ENCODE data around the gene DGCR6L. TPM values are rescaled to one million over a fixed set of nuclear protein-coding genes. Genes with fewer than 3 reads are reported as not detected.

The DGCR6L gene
- total RNA-seq, 1 experiment from 2014 or later: 37.4 TPM

DNA sequence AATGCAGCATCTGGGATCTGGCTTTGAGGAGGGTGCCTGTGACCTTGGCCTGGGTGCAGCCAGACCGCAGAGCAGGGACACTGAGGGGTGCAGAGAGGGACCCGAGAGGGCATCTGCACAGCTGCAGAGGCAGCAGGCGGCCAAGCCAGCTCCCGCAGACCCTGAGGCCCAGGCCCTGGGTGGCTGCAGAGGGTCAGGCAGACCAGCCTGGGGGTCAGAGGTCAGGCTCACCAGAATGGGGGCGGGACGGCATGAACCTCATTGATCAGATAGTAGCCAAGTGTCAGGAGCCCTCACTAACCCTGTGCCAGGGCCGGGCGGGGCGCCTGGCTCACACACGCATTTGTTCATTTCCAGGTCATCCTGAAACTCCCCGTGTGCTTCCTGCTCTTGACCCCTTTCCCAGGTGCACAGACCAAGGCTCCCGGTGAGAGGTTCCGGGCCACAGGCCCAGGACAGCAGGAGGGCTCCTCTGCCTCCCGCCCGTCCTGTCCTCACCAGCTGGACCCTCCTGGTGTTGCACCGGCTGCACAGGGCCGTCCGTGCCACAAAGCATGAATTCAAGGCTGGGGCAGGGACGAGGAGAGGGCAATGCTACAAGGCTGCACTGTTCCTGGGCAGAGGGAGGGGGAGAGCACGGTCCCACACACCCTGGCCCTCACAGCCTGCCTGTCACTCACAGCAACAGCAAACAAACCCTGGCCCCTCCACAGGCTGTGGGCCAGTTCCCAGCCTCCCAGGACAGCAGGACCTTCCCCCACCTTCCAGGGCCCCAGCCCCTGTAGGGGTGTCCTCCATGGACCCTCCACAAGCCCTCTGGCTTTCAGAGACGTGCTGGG is 55.0 kb downstream of the DGCR6L start:
- Histone ChIP-seq H3K36me3 (ENCODE audit: control insufficient read depth, insufficient read depth, low read length) (no peaks in the 10 kb centered on the region), H3K4me3 (ENCODE audit: low read depth, low read length) (no peak overlapping the region), H3K27me3 (replicated peaks; ENCODE audit: control insufficient read depth, insufficient read depth, low read length) (no peaks in the 10 kb centered on the region), H3K9me3 (no peaks in the 10 kb centered on the region), H3K4me1 (peaks cover 6% of the 10 kb centered on the region)
- Mint-ChIP-seq H3K36me3 (ENCODE audit: insufficient read depth, unreplicated experiment) (no peaks in the 10 kb centered on the region), H3K9me3 (ENCODE audit: unreplicated experiment) (no peaks in the 10 kb centered on the region), H3K4me3 (ENCODE audit: unreplicated experiment) (no peak overlapping the region), H3K4me1 (ENCODE audit: low read depth, unreplicated experiment) (peaks cover 5% of the 10 kb centered on the region), H3K27me3 (ENCODE audit: insufficient read depth, unreplicated experiment) (no peaks in the 10 kb centered on the region), H3K27ac (ENCODE audit: unreplicated experiment) (no peak overlapping the region)
- ChIA-PET POLR2A (no interaction called here), CTCF (no interaction called here)
- intact Hi-C loops (cut with micrococcal nuclease; ENCODE audit: unreplicated experiment): no loop called here
- DNase-seq: no peak
- TF ChIP-seq, protein P1, sequence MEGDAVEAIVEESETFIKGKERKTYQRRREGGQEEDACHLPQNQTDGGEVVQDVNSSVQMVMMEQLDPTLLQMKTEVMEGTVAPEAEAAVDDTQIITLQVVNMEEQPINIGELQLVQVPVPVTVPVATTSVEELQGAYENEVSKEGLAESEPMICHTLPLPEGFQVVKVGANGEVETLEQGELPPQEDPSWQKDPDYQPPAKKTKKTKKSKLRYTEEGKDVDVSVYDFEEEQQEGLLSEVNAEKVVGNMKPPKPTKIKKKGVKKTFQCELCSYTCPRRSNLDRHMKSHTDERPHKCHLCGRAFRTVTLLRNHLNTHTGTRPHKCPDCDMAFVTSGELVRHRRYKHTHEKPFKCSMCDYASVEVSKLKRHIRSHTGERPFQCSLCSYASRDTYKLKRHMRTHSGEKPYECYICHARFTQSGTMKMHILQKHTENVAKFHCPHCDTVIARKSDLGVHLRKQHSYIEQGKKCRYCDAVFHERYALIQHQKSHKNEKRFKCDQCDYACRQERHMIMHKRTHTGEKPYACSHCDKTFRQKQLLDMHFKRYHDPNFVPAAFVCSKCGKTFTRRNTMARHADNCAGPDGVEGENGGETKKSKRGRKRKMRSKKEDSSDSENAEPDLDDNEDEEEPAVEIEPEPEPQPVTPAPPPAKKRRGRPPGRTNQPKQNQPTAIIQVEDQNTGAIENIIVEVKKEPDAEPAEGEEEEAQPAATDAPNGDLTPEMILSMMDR (IDR thresholded peaks at IDR 0.05; ENCODE audit: insufficient read depth in 1 of 2, low read depth in 1 of 2, low read length in 1 of 2, severe bottlenecking in 1 of 2, unreplicated experiment in 1 of 2): no peak
- BruUV-seq (replicated peaks): no TSS peak

Other genes starting within 250 kb of the DGCR6L start
- gene DGCR8, start 239.8 kb downstream of the DGCR6L start, total RNA-seq (2022): 53.1 and 60.0 TPM in 2 replicates
- gene RANBP1, start 204.0 kb downstream of the DGCR6L start, total RNA-seq (2022): 365 and 385 TPM in 2 replicates
- gene TRMT2A, start 202.8 kb downstream of the DGCR6L start, total RNA-seq (2022): 41.1 and 43.0 TPM in 2 replicates
- gene ZDHHC8, start 188.3 kb downstream of the DGCR6L start, total RNA-seq (2022): 39.9 and 45.7 TPM in 2 replicates
- gene CCDC188, start 169.0 kb downstream of the DGCR6L start, total RNA-seq (2022): not detected in 2 replicates
- gene RTN4R, start 51.7 kb downstream of the DGCR6L start, total RNA-seq (2022): 10.7 and 11.1 TPM in 2 replicates
- 14.5 and 15.6 TPM in 2 replicates for gene ZNF74, start 74.1 kb upstream of the DGCR6L start, total RNA-seq (2022)
- gene SCARF2, start 117.8 kb upstream of the DGCR6L start, total RNA-seq (2022): 0.58 and 0.73 TPM in 2 replicates
- 20.9 and 24.4 TPM in 2 replicates for gene KLHL22, start 175.7 kb upstream of the DGCR6L start, total RNA-seq (2022)
- gene MED15, start 187.6 kb upstream of the DGCR6L start, total RNA-seq (2022): 94.7 and 104 TPM in 2 replicates